ENCODE measurements around the gene NT5E.
"Not testable (repeated sequence)": the region's sequence is repeated elsewhere in the genome, so short reads cannot be mapped to it uniquely, and the experiment has no call there.

The NT5E gene

DNA sequence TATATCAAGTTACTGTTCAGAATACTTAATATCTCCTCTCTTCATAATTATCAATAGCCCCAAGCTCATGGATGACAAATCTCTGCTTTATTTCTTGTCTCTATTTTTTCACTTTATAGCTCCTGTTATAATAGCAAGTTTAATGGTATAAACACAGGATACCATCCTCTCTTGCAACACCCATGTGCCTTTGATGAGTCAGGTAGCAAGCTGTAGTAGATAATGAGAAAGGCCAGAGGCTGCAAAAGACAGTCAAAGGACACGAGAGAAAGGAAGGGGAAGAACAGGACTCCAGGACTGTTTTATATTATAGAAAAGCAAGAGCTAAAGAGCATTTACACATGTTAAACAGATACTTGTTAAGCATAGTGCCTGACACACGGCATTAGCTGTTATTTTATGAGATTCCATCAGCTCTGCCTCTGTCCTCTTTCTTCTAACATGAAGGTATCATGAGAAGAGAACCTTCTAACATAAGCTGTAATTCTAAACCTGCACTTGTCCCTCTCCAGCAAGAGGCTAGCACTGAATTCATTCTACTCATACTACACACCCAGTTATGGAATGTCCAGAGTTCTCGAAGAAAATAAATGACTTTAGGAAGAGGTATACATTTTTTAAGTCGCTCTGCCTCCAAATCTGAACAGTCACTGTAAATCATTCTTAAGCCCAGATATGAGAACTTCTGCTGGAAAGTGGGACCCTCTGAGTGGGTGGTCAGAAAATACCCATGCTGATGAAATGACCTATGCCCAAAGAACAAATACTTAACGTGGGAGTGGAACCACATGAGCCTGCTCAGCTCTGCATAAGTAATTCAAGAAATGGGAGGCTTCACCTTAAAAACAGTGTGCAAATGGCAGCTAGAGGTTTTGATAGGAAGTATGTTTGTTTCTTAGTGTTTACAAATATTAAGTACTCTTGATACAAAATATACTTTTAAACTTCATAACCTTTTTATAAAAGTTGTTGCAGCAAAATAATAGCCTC is 45.0 kb downstream of the NT5E start:
- no peak for DNase-seq

GRCh38 chr6:85496009-85496579 is 46.2 kb downstream of the NT5E start:
- no peak for DNase-seq

GRCh38 chr6:85496856-85497255 is 47.0 kb downstream of the NT5E start:
- no peak for DNase-seq

- no peak for DNase-seq
These were observed 48.8 kb downstream of the NT5E start for GRCh38 chr6:85498596-85499258.

- no peak for DNase-seq
These were observed 56.7 kb downstream of the NT5E start for GRCh38 chr6:85506441-85507093.

- no peak for DNase-seq
These were observed 66.3 kb downstream of the NT5E start for GRCh38 chr6:85516168-85516567.

GRCh38 chr6:85524281-85524680 is 74.4 kb downstream of the NT5E start:
- not testable (repeated sequence) for DNase-seq

DNA sequence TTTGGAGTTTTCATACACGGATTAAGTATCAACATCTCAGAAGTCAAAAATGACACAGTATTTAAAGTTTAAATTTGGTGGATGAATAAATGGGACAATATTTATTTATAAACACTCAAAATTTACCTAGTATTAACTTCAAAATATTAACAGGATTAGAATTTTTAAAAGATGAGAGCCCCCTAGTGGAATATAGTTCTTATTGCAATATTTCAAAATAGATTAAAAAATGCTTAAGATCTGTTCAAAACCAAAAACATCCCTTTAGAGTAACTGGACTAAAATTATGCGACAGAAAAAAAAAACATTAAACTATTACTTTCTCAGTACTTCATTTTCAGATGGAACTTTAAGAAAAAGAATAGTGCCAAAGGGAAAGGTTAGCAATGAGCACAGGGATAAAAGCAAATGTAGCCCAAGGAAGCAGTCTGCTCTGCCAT is 87.2 kb downstream of the NT5E start:
- no peak for DNase-seq

- no peak for DNase-seq
These were observed 94.9 kb downstream of the NT5E start for GRCh38 chr6:85544776-85545175.
